Tracheal epithelial cell (primary cell): ENCODE data around the gene MAOB. TPM values are rescaled to one million over a fixed set of nuclear protein-coding genes. Genes with fewer than 3 reads are reported as not detected.

Experiments used
- total RNA-seq: library from RNA; depleted of rRNA; stranded (reverse); fragments of >200 nt; gene quantifications from 2 replicates; pipeline ENCODE4 v1.2.1, GENCODE V29; 2014

The MAOB gene
- total RNA-seq, result under 0.01 TPM in 2 replicates

DNA sequence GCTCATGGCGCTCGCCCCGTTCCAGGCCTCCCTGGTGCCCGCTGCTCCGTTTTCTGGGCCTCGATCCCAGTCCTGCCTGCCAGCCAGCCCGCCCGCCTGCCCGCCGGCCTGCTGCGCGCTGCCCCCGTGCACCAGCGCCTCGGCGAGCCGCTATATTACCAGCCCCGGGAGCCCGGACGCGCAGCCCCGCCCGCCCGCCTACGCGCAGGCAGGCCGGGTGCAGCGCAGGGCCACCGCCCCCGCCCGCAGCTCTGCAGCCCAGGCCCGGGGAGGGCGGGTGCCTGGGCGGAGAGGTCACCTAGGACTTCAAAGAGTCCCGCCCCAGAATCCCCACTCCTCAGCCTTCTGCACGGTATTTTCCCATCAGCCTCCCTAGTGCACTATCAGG lies at the start of gene MAOB:
MAOB (minus strand) TSS at position 157 of the 388 bp plus-strand sequence; CDS start at position 6, 151 bp downstream.

Other genes starting within 250 kb of the MAOB start
- 59.8 and 243 TPM in 2 replicates for gene MAOA, start 226.2 kb downstream of the MAOB start, total RNA-seq
- 0.48 TPM in 1 of 2 replicates, not detected in the other for gene NDP, start 90.9 kb upstream of the MAOB start, total RNA-seq